Measurements from ENCODE around the gene GNAZ. TPM values are rescaled to one million over a fixed set of nuclear protein-coding genes. Genes with fewer than 3 reads are reported as not detected.

Gene GNAZ
- total and polyA plus RNA-seq, 2 donors (not counting 1 experiment from before 2014, with no cell fraction given), result 2.8 to 9.1 TPM

DNA sequence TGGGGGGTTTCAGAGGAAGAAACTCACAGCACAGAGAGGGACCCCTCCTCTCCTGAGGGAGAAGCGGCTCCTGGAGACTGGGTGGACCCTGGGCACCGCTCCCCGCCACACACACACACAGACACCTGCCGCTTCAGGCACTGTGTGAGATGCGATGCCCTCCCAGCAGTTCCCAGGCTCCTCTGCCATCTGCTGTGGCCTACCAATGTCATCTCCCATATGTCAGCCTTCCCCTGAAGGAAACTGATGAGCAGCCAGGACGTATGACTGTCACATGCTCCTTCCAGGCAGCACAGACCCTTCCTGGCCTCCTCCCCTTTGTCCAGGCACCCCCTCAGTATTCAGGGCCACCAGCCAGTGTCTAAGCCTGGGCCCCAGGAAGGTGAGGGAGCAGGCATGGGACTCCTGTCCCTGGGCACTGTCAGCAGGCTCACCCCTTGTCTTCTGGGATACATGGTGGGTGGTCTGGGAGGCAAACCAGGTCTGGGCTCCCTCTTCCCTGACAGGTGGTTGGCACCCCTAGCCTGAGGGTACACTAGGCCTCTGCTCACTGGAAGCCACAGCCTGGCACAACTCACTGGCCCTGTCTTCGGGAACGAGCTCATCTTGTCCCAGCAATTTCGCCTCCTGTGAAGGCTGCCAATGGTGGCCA lies 98.2 kb downstream of the GNAZ start:
- no peak overlapping the region for H3K4me3 ChIP-seq (ENCODE audit: control extremely low read depth in 1 of 5, extremely low read depth in 1 of 5, insufficient read depth in 1 of 5, low read depth in 2 of 5, low read length in 4 of 5)
- ChIA-PET CTCF (interaction anchor here (12.1 to 16.5 kb wide), 2 partner anchors 114 to 211 kb away, joined by 101 to 494 read pairs; no protein-coding TSS in a partner anchor), POLR2A (no interaction called here)
- 89% methylated on average over 8 of the region's 9 CpGs for WGBS (ENCODE audit: insufficient coverage)
- no peaks in the 10 kb centered on the region for H3K9me3 Mint-ChIP-seq (ENCODE audit: insufficient read depth)
- no peak for ATAC-seq (ENCODE audit: low read depth)
- H3K9me3 ChIP-seq (ENCODE audit: control extremely low read depth in 1 of 3, control insufficient read depth in 2 of 3, insufficient read depth in 1 of 3, low read length in 2 of 3), result peaks cover 0 to 4% (median 0%) of the 10 kb centered on the region in 3 donors
- peaks cover 0 to 2% (median 0%) of the 10 kb centered on the region in 4 experiments for H3K27me3 ChIP-seq (replicated peaks in 1 of 4; ENCODE audit: control extremely low read depth in 1 of 4, control insufficient read depth in 3 of 4, insufficient read depth in 4 of 4, low read length in 3 of 4)
- no peak overlapping the region for H3K27ac Mint-ChIP-seq
- intact Hi-C loops (cut with micrococcal nuclease), result no loop called here
- no peaks in the 10 kb centered on the region for H4K20me1 ChIP-seq (ENCODE audit: control insufficient read depth, insufficient read depth, low read length, poor library complexity, severe bottlenecking)
- H3K79me2 ChIP-seq (ENCODE audit: control insufficient read depth, insufficient read depth, low read length), result no peaks in the 10 kb centered on the region
- H3K27ac ChIP-seq (ENCODE audit: low read length in 2 of 2), result no peak overlapping the region
- no peak overlapping the region for H3K9ac ChIP-seq (ENCODE audit: low read length)
- no peaks in the 10 kb centered on the region for H3K27me3 Mint-ChIP-seq
- H3K4me2 ChIP-seq (replicated peaks; ENCODE audit: low read depth, low read length, poor library complexity, severe bottlenecking), result no peak overlapping the region
- H3K4me1 Mint-ChIP-seq, result no peaks in the 10 kb centered on the region
- no peaks in the 10 kb centered on the region for H3K4me1 ChIP-seq (ENCODE audit: control insufficient read depth in 2 of 2, insufficient read depth in 2 of 2, low read length in 2 of 2)
- no peak overlapping the region for H2AFZ ChIP-seq (ENCODE audit: insufficient read depth, low read depth, low read length, poor library complexity, severe bottlenecking)
- H3K4me3 Mint-ChIP-seq, result no peak overlapping the region
- no peak for DNase-seq
- no peaks in the 10 kb centered on the region for H3K36me3 ChIP-seq (replicated peaks in 1 of 2; ENCODE audit: control extremely low read depth in 1 of 2, control insufficient read depth in 1 of 2, extremely low read depth in 1 of 2, insufficient read depth in 2 of 2, low read length in 1 of 2)
- no peak for TF ChIP-seq EZH2 (IDR thresholded peaks at IDR 0.05; ENCODE audit: borderline replicate concordance, insufficient read depth, low read depth, low read length, poor library complexity, severe bottlenecking)
- TF ChIP-seq, protein P1, sequence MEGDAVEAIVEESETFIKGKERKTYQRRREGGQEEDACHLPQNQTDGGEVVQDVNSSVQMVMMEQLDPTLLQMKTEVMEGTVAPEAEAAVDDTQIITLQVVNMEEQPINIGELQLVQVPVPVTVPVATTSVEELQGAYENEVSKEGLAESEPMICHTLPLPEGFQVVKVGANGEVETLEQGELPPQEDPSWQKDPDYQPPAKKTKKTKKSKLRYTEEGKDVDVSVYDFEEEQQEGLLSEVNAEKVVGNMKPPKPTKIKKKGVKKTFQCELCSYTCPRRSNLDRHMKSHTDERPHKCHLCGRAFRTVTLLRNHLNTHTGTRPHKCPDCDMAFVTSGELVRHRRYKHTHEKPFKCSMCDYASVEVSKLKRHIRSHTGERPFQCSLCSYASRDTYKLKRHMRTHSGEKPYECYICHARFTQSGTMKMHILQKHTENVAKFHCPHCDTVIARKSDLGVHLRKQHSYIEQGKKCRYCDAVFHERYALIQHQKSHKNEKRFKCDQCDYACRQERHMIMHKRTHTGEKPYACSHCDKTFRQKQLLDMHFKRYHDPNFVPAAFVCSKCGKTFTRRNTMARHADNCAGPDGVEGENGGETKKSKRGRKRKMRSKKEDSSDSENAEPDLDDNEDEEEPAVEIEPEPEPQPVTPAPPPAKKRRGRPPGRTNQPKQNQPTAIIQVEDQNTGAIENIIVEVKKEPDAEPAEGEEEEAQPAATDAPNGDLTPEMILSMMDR (IDR thresholded peaks at IDR 0.05), result no peak

DNA sequence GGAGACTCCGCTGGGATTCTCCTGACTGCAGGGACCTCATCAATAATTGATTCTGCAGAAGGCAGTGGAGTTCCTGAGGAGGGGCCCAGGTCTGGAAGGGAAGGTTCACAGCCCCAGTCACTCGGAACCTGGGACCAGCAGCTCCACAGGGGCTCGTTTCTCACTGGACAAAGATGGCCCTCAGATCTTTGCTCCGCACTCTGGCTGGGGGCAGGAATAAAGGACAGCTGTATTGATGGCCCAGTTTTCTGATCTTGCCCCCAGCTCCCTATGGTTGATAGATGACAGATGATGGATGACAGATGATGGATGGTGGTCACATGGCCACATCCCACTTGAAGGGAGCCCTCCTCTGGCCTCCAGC lies 98.7 kb downstream of the GNAZ start:
- H3K27me3 ChIP-seq (replicated peaks in 1 of 4; ENCODE audit: control extremely low read depth in 1 of 4, control insufficient read depth in 3 of 4, insufficient read depth in 4 of 4, low read length in 3 of 4), result peaks cover 0 to 2% (median 0%) of the 10 kb centered on the region in 4 experiments
- no peaks in the 10 kb centered on the region for H4K20me1 ChIP-seq (ENCODE audit: control insufficient read depth, insufficient read depth, low read length, poor library complexity, severe bottlenecking)
- H3K4me2 ChIP-seq (replicated peaks; ENCODE audit: low read depth, low read length, poor library complexity, severe bottlenecking), result no peak overlapping the region
- Mint-ChIP-seq H3K27ac (no peak overlapping the region), H3K4me3 (no peak overlapping the region), H3K27me3 (no peaks in the 10 kb centered on the region), H3K4me1 (peaks cover 1% of the 10 kb centered on the region), H3K9me3 (ENCODE audit: insufficient read depth) (no peaks in the 10 kb centered on the region)
- intact Hi-C loops (cut with micrococcal nuclease), result no loop called here
- no peak overlapping the region for H3K4me3 ChIP-seq (ENCODE audit: control extremely low read depth in 1 of 5, extremely low read depth in 1 of 5, insufficient read depth in 1 of 5, low read depth in 2 of 5, low read length in 4 of 5)
- DNase-seq (no peak), ATAC-seq (ENCODE audit: low read depth) (no peak)
- no peaks in the 10 kb centered on the region for H3K4me1 ChIP-seq (ENCODE audit: control insufficient read depth in 2 of 2, insufficient read depth in 2 of 2, low read length in 2 of 2)
- TF ChIP-seq EZH2 (IDR thresholded peaks at IDR 0.05; ENCODE audit: borderline replicate concordance, insufficient read depth, low read depth, low read length, poor library complexity, severe bottlenecking), result no peak
- TF ChIP-seq, protein P1 (IDR thresholded peaks at IDR 0.05), result no peak
- H3K27ac ChIP-seq (ENCODE audit: low read length in 2 of 2), result no peak overlapping the region
- no peaks in the 10 kb centered on the region for H3K36me3 ChIP-seq (replicated peaks in 1 of 2; ENCODE audit: control extremely low read depth in 1 of 2, control insufficient read depth in 1 of 2, extremely low read depth in 1 of 2, insufficient read depth in 2 of 2, low read length in 1 of 2)
- CTCF ChIA-PET, result interaction anchor here (3.1 to 16.5 kb wide), 3 partner anchors 113 to 211 kb away, joined by 8 to 494 read pairs (median 101); no protein-coding TSS in a partner anchor
- WGBS (ENCODE audit: insufficient coverage), result 96% methylated on average over 4 of the region's 4 CpGs
- peaks cover 0 to 4% (median 0%) of the 10 kb centered on the region in 3 donors for H3K9me3 ChIP-seq (ENCODE audit: control extremely low read depth in 1 of 3, control insufficient read depth in 2 of 3, insufficient read depth in 1 of 3, low read length in 2 of 3)
- no peaks in the 10 kb centered on the region for H3K79me2 ChIP-seq (ENCODE audit: control insufficient read depth, insufficient read depth, low read length)
- H2AFZ ChIP-seq (ENCODE audit: insufficient read depth, low read depth, low read length, poor library complexity, severe bottlenecking), result no peak overlapping the region
- H3K9ac ChIP-seq (ENCODE audit: low read length), result no peak overlapping the region
- POLR2A ChIA-PET, result no interaction called here

Measured in B cell (primary cell).